ENCODE measurements around the gene PDK4. TPM values are rescaled to one million over a fixed set of nuclear protein-coding genes. Genes with fewer than 3 reads are reported as not detected.

Gene PDK4
- total and polyA plus RNA-seq, 8 donors: 53.5 to 697 (median 111) TPM

GRCh38 chr7:95569720-95570119, 26.6 kb downstream of the PDK4 start:
- no peaks in the 10 kb centered on the region for H3K36me3 ChIP-seq
- TF ChIP-seq EP300 (IDR thresholded peaks at IDR 0.05) (no peak), CTCF (IDR thresholded peaks at IDR 0.05) (no peak), POLR2AphosphoS5 (IDR thresholded peaks at IDR 0.05) (no peak), POLR2A (IDR thresholded peaks at IDR 0.05) (no peak)
- no peak overlapping the region for H3K27ac ChIP-seq
- no peak for DNase-seq
- H3K4me1 ChIP-seq: no peaks in the 10 kb centered on the region
- WGBS, 5 donors: 87 to 91% (median 88%) methylated on average over 2 of the region's 2 CpGs
- no peaks in the 10 kb centered on the region for H3K9me3 ChIP-seq
- H3K27me3 ChIP-seq: no peaks in the 10 kb centered on the region
- intact Hi-C loops (cut with DNase I; ENCODE audit: low total_unique reads): no loop called here
- no peak overlapping the region for H3K4me3 ChIP-seq

GRCh38 chr7:95560674-95561073, 35.6 kb downstream of the PDK4 start:
- 49 to 56% (median 52%) methylated on average over 2 of the region's 2 CpGs for WGBS, 5 donors
- H3K27me3 ChIP-seq: no peaks in the 10 kb centered on the region
- no peak overlapping the region for H3K4me3 ChIP-seq
- no peak for TF ChIP-seq POLR2AphosphoS5 (IDR thresholded peaks at IDR 0.05)
- no peak for TF ChIP-seq EP300 (IDR thresholded peaks at IDR 0.05)
- TF ChIP-seq CTCF (IDR thresholded peaks at IDR 0.05): no peak
- TF ChIP-seq POLR2A (IDR thresholded peaks at IDR 0.05): no peak
- H3K36me3 ChIP-seq: no peaks in the 10 kb centered on the region
- peak overlapping the region in 1 of 5 donors; percentile 27 for H3K27ac ChIP-seq
- DNase-seq: no peak
- no peaks in the 10 kb centered on the region for H3K9me3 ChIP-seq
- peaks cover 0 to 3% (median 0%) of the 10 kb centered on the region in 4 donors for H3K4me1 ChIP-seq
- intact Hi-C loops (cut with DNase I; ENCODE audit: low total_unique reads): no loop called here

GRCh38 chr7:95558864-95559263, 37.5 kb downstream of the PDK4 start:
- Histone ChIP-seq H3K9me3 (no peaks in the 10 kb centered on the region), H3K4me3 (no peak overlapping the region), H3K27ac (no peak overlapping the region), H3K4me1 (peaks cover 0 to 3% (median 0%) of the 10 kb centered on the region in 4 donors), H3K36me3 (no peaks in the 10 kb centered on the region), H3K27me3 (no peaks in the 10 kb centered on the region)
- WGBS, 5 donors: 47 to 62% (median 55%) methylated on average over 3 of the region's 3 CpGs
- intact Hi-C loops (cut with DNase I; ENCODE audit: low total_unique reads): no loop called here
- DNase-seq: no peak
- no peak for TF ChIP-seq CTCF (IDR thresholded peaks at IDR 0.05)
- TF ChIP-seq POLR2A (IDR thresholded peaks at IDR 0.05): no peak
- no peak for TF ChIP-seq POLR2AphosphoS5 (IDR thresholded peaks at IDR 0.05)
- no peak for TF ChIP-seq EP300 (IDR thresholded peaks at IDR 0.05)

GRCh38 chr7:95556777-95557176, 39.5 kb downstream of the PDK4 start:
- H3K27ac ChIP-seq: no peak overlapping the region
- WGBS, 5 donors: 85 to 95% (median 94%) methylated on average over 2 of the region's 2 CpGs
- intact Hi-C loops (cut with DNase I; ENCODE audit: low total_unique reads): no loop called here
- H3K4me3 ChIP-seq: no peak overlapping the region
- H3K36me3 ChIP-seq: no peaks in the 10 kb centered on the region
- no peak for DNase-seq
- TF ChIP-seq CTCF (IDR thresholded peaks at IDR 0.05) (no peak), EP300 (IDR thresholded peaks at IDR 0.05) (no peak), POLR2AphosphoS5 (IDR thresholded peaks at IDR 0.05) (no peak), POLR2A (IDR thresholded peaks at IDR 0.05) (no peak)
- H3K9me3 ChIP-seq: no peaks in the 10 kb centered on the region
- H3K27me3 ChIP-seq: no peaks in the 10 kb centered on the region
- H3K4me1 ChIP-seq: peaks cover 0 to 6% (median 2%) of the 10 kb centered on the region in 4 donors

Measured in stomach (tissue), 9 donors.